Activated naive CD4-positive, alpha-beta T cell (primary cell): Measurements from ENCODE around the gene SLC16A12.
"Not testable (repeated sequence)": the region's sequence is repeated elsewhere in the genome, so short reads cannot be mapped to it uniquely, and the experiment has no call there.

Experiments used
- DNase-seq, 4 experiments: peaks; one replicate each; lab custom pipeline; 2025; lab: John Stamatoyannopoulos, UW

The SLC16A12 gene

DNA sequence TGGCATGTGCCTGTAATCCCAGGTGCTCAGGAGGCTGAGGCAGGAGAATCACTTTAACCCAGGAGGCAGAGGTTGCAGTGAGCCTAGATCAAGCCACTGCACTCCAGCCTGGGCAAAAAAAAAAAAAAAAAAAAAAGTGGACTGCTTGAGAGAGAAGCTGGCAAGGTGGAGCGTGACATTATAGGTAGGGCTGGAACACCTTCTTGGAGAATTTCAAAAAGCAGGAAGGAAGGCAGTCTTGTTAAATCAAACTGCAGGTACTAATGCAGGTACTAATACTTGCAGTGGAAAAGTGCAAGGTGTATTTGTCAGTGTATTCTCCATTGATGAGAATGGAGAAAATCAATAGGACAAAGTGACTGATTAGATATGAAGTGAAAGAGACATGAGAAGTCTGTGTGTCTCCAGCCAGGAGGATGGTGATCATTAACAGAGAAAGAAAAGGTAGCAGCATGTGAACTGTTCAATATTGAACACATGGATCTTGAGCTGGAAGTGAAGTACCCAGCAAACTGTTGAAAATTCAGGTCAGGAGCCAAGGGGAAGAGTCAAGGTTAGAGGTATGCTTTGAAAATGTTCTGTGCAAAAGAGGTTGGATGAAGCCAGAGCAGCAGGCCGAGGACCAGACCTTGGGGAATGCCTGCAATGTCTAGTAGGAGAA, 12.6 kb upstream of the SLC16A12 start:
- no peak for DNase-seq

DNA sequence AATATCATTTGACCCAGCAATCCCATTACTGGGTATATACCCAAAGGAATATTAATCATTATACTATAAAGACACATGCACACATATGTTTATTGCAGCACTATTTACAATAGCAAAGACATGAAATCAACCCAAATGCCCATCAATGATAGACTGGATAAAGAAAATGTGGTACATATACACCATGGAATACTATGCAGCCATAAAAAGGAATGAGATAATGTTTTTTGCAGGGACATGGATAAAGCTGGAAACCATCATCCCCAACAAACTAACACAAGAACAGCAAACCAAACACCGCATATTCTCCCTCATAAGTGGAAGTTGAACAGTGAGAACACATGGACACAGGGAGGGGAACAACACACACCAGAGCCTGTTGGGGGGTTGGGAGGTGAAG, 11.3 kb upstream of the SLC16A12 start:
- not testable (repeated sequence) for DNase-seq

DNA sequence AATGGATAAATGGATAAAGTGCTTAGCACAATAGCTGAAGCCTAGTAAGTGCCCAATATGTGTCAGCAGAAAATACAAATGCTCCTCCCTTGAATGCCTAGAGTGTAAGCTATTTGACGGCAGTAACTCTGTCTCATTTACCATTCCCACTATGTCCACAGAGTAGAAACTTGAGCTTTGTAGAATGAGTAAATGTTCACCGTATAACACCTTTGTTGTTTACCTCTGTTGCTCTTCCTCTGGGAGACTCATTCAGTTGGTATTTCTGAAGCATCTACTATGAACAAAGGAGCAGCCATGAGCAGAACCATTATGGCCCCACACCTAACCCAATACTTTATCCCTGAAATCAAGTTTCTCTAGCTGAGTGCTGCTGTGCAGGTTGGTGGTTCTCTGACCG, 8.4 kb upstream of the SLC16A12 start:
- no peak for DNase-seq

DNA sequence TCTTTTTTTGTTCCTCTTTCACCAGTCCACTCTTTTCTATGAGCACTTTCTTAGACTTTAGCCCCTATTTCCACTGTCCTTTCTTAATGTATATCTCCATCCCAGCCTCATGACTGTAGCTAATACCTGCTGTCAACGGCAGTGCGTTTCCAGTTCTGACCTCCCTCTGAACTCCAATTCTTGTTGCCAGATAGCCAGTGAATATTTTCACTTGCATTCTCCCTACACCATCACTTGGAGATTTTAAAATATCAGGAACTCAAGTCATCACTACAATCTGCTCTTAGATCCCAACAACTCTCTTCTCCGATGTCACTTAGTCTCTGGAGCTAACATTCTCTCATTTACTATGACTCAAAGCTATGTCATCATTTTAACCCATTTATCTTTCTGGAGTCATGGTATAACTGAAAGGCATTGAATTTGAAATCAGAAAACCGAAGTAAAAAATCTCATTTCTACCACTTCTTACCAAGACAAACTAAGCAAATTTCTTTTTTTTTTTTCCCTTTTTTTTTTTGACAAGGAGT, 5.1 kb upstream of the SLC16A12 start:
- no peak for DNase-seq

DNA sequence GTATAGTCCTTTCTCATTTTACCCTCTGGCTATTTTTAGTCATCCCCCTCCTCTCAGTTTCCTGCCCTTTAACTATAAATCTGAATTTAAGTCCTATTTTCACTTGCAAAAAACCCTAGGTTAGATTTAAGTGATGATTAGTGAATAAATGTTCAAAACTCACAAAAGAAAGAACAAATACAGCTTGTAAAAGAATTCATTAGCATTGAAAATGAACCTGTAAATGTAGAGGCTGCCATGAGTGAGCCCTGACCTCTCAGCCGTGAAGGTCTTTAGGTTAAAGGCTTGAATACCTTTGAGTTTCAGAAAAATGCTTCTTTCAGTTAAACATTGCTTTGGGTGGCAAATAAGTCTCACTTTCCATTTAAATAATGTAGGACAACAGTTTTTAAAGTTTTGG, 2.0 kb upstream of the SLC16A12 start:
- DNase-seq, result no peak

DNA sequence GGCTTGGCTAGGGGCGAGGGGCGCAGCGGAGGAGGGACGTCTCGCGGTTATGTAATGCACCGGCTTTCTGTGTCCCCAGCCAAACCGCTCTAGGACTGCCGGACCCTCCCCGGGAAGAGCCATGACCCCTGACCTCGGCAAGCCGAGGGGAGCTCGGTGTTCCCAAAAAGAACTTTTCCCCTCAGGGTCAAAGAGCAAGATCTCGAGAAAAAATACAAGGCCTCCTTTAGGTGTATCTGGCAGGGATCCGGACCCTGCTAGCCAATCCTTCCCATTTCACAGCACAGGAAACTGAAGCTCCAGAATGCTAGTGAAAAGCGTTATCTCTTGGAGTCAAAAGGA, 590 bp upstream of the SLC16A12 start:
- DNase-seq, result no peak

DNA sequence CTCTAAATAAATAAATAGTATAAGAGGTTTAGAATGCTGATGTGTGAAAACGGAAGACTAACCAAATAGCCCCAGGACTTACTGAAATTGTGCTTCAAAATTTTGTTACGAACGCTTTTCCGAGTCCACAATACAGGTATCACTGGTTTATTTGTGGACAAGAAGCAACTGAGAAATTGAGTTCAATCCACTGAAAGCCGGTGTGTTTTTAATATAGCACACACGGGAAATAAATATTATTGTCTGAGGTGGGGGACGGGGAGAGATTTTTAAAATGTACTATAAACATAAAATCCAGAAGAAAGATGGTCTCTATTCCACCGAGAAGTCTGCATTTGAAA, 598 bp downstream of the SLC16A12 start:
- DNase-seq, result no peak

DNA sequence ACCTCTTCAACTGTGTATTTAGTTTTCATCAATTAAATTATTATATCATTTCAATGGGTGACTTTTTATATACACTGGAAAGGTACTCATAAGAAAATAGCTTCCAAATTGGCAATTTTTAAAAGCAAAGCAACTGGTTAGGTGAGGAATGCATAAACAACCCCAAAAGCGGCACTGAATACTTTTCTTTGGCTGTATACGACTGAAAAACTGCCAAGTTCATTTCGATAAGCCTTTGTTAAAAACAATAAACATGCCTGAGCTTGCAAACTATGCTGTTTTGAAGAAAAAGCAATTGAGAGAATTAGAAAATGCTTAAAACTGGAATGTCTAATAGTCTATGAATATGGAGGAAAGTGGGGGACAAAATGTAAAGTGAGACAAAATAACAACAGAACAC, 2.9 kb downstream of the SLC16A12 start:
- DNase-seq, result no peak

DNA sequence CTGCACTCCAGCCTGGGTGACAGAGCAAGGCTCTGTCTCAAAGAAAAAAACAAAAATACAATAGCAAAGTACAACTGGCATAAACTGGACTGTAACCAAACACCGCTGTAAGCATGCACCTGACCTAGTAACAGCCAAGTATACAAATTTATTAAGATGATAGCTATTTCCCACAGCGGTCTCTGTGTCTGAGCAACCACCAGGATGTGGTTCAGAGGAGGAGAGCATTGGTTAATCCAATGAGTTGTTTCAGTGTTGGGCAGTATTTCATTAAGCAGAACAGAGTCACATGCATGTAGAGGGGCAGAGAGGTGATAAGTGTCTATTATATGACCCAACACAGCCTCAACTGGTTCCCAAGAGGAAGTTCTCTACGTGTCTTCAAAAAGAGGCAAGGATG, 4.0 kb downstream of the SLC16A12 start:
- no peak for DNase-seq

DNA sequence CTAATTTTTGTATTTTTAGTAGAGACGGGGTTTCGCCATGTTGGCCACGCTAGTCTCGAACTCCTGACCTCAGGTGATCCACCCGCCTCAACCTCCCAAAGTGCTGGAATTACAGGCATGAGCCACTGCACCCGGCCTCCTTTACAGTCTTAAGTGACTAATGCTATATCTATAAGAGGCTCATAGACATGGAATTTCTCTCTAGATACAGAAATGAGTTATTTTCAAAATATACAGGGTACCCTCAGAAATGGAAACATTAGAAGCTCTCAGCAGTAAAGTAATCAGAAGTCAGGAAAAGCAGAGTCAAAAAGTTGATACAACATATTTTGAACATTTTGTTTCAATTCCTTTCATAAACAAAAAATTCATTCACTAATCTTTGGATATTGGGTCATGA, 5.7 kb downstream of the SLC16A12 start:
- not testable (repeated sequence) for DNase-seq

DNA sequence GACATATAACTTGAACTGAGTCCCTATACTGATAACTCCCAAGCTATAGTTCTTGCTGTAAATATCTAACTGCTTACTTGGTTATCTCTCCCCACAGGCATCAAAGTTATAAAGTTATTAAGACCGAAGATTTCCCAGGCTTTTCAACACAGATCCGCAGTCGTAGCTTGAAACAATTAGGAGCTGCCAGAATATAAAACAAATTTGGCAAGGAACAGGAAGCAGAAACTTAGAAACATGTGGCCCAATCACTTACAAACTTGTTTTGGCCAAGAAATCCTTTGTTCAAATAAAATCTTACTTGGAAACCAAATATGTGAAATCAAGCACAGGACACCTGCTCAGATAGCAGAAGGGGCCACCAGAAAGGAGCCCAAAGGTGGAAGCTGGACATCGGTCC, 9.0 kb downstream of the SLC16A12 start:
- DNase-seq, result no peak

DNA sequence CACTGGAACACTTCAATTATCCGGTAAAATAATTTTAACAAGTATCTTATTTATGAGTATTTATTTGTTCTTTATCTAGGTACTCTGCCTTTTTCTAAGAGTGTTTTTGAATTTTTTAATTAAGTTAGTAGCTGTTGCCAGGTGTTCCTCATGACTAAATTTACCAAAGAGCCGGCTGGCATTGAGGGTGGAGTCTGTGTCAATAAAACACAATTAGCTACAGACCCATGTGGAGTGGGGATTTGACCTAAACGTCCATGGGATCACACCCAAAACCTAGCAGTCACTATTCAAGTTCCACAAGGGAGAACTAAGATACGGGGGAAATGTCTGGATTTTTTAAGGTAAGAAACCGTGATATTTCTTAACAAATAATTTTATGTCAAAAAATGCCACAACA, 9.8 kb downstream of the SLC16A12 start:
- no peak for DNase-seq

DNA sequence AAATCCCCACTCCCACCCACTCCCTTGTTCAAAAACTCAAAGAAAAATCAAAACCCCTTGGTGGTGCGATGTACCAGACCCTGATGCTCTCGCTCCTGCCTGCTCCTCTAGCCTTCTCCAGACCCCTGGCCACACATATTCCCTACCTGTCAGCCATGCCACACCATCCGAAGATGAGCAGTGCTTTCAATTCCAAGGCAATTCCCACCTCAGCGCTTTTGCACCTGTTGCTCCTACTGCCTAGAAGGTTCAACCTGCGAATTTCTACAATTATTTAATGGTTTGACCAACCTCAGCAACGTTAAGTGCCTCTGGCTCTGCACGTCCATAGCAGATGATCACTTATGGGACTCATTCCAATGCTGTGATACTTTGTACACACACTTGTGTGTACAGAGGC, 11.1 kb downstream of the SLC16A12 start:
- no peak for DNase-seq

DNA sequence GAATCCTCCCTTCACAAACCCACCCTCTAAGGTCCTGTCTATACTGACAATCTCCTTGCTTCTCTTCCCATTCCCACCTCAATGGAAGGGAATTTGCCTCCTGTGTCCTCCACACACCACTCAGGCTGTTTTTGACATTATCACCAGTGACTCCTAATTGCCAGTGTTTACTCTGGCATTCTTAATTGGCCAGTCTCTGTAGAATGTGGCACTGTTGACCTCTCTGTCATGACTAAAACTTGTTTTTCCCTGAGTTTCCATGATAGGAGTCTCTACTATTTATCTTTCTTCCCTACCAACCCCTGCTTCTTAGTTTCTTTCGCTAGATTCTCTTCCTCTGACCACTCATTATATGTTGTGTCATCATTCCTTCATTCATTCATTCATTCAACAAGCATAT, 12.1 kb downstream of the SLC16A12 start:
- no peak for DNase-seq

DNA sequence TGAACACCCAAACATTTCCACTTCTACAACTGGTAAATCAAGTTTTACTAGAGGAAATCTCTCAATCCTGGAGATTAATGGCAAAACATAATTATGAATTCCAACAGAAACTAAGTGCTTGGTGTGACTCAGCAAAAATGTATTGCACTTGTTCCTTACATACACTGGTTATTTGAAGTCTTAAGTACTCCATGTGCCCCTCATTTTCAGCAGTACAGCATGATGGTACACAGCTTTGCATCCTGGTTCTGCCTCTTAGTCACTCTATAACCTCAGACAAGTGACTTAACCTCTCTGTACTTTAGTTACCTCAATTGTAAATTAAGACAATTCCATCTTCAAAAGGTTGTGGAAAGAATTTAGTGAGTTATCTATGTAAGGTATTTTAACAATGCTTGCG, 12.9 kb downstream of the SLC16A12 start:
- no peak for DNase-seq

DNA sequence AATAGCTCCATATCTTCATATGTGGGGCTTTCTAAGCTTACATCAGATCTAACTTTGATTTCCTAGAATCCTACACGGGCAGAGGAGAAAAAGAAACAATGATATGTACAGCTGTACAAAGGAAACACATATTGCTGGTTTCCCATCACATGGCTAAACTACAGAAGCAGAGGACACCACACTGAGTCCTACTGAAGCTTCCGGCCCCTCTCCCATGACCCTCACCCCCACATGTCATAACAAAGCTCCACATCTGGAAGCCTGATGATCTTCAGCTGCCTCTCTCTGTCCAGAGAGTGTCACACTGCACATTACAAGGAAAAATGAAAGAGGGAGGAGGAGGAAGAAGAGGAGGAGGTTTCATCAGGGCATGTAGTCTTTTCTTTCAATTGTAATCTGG, 14.0 kb downstream of the SLC16A12 start:
- DNase-seq, result no peak

DNA sequence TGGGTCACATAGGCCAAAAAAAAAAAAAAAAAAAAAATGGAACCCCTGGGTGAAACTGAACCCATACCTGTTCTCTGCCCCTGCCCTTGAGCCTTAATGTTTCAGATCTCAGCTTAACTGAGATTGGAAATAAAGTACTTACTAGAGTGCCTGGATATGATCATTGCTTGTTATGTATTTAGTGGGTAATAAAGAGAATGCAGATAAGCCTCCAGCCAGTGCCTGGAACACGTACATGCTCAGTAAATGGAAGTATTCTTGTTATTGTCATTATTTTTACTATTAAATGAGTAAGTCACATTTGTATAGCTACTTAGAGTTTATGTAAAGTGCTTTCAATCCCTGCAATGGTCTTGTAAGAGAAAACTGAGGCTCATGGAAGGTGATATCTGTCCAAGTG, 14.7 kb downstream of the SLC16A12 start:
- no peak for DNase-seq

DNA sequence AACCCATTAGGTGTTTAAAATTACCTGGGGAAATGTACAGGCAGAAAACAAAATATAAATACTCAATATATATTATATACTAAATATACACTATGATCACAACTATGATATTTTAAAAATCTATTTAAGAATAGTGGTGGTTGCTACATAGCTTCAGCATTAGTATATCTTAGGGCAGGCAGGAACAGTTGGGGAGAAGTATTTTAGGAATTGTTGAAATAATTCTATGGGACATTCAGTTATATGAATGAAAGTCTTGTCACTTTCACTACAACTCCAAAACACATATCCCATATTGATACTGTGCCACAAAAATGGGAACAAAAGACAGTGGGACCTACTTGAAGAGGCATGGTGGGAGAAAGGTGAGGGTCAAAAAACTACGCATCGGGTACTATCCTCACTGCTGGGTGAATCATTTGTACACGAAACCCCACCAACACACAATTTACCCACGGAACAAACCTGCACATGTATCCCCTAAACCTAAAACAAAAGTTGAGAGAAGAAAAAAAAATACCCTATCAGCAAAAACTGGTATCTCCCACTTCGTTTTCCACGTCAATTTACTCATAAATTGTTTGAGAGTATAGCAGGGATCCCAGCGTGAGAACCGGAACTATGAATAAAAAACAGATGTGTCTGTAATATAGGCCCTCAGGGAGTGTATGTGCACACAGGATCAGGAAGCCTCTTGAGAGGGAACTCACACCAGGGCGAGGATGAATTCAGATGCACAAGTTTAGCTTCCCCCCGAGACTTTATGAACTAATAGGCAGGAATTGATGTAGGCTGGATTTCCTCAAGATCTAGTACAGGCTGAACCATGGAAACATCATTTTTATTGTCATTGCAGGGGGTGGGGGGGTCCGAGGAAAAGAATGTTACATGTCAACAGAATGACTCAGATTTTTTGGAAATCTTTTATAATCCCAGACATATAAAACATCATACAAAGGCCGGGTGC, 16.2 kb downstream of the SLC16A12 start:
- DNase-seq, result no peak

DNA sequence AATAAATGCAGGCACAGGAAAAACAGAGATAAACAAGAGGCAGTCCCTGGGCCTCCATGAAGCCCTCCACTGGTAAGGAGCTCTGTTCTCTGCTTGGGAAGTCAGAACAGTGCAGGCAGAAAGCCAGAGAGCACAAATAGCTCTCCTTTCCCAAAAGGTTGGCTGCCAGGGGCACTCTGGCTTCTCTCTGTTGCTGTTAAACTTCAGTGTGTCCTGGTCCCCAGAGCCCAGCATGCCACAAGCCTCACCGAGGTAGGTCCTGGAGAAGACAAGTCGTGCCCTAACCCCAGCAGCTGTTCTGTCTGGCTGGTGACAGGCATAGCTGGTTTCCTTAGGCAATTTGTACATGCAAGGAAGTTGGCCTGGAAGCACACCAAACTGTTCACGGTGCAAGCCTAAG, 17.3 kb downstream of the SLC16A12 start:
- no peak for DNase-seq

DNA sequence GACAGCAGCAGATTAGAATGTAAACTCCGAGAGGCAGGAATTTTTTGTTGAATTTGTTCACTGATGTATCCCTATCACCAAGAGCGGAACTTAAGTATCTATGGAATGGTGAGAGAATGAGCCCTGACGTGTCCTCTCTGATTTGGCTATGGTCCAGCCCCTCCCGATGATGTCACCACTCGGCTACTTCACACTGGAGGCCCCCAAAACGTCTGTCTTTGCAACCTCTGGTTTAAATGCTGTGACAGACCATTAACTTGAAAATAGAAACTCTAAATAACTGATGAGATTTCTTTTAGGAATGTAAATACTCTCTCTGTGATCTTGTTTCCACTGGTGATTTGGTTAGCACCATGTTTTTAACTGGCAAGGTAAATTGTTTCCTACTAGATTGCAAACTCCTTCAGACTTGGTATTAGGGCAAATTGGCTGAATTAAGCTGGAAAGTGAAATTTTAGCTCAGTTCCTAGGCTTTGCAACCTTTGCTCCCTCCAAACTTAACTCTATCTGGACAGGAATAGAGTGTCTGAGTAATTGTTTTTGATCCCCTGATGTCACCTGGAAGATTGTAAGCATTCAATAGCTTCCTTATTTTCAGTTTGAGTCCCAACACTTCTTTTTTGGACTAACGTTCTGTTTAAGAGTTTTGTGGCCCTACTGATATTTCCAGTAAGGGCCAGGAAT, 19.1 kb downstream of the SLC16A12 start:
- DNase-seq, result no peak

DNA sequence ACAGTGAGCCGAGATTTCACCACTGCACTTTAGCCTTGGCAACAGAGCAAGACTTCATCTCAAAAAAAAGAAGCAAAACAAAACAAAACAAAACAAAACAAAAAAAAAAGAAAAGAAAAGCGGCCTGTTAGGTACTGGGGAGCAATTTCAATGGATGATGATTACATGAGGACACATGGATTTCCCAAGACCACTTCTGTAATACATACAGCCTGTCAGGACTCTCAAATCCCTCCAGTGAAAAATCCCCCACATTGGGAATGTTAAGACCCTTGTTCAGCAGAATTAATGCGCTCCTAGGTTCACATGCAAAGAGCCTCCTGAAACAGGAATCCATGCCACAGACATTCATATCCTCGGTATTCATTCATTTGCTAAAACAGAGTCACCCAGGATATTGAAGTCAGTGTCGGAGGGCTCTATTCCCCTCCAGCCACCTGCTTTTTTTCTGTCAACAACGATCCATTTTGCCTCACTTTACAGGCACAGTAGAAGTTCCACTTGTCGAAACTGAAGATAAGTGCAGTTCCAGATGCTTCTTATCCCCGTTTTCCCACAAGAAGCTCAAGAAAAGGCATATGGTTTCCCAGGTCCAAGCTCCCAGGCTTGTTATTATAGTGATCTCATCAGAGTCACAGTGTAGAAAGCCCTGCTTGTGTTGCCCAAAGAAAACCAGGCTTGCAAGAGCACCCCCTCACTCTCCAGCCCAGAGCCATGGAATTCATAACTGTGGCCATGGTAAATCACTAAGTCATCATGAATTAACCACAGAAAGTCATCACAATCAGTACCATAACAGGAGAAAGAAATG, 20.2 kb downstream of the SLC16A12 start:
- no peak for DNase-seq

DNA sequence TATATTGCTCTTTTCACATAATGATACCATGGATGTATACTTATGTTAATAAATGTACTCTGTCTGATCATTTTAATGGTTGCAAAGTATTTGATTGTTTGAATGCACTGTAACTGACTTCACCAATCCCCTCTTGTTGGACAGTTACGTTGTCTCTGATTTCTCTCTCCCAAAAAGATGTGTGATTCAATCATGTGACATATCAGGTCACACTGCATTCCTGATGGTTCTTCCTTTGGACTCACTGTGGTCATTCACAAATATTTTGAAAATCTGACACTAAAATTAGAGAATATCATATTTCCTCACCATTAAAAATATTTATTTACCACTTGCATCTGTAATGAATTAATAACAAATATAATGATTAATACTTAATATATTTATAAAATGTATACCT, 22.2 kb downstream of the SLC16A12 start:
- no peak for DNase-seq
